Measurements from ENCODE around the gene SYS1.

Gene SYS1

DNA sequence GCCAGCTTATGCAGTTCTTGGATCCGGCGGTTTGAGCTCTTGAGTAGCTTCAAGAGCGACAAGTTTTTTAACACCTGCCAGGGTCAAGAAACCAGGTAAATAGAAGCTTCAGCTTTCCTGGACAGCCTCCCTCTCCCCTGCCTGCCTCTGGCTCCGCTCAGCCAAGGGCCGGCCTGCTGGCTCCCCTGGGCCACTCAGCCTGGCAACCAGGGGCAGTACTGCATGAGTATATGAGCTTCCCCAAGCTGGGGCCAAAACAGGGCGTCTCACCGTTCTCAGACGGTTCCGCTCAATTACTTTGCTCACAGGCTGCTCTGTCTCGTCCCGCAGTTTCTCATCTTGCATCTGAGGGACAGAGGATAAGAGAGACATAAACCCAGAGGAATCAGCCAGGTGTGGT lies 14.3 kb downstream of the SYS1 start:
- TF ChIP-seq ZNF70 (CRISPR knock-in tag; IDR thresholded peaks at IDR 0.05) (no peak), ZFP30 (CRISPR knock-in tag; IDR thresholded peaks at IDR 0.05) (no peak), TOX (CRISPR knock-in tag; IDR thresholded peaks at IDR 0.05; ENCODE audit: borderline replicate concordance) (no peak), ZNF8 (CRISPR knock-in tag; IDR thresholded peaks at IDR 0.05) (no peak), CREB5 (CRISPR knock-in tag; IDR thresholded peaks at IDR 0.05; ENCODE audit: low read depth) (no peak), ZFP3 (CRISPR knock-in tag; IDR thresholded peaks at IDR 0.05) (no peak), PPARA (CRISPR knock-in tag; IDR thresholded peaks at IDR 0.05; ENCODE audit: borderline replicate concordance) (no peak), ISL1 (CRISPR knock-in tag; IDR thresholded peaks at IDR 0.05) (no peak), CSDC2 (CRISPR knock-in tag; IDR thresholded peaks at IDR 0.05) (no peak), POU6F1 (CRISPR knock-in tag; IDR thresholded peaks at IDR 0.05; ENCODE audit: borderline replicate concordance, low read depth) (no peak)
- TF ChIP-seq, protein P1, sequence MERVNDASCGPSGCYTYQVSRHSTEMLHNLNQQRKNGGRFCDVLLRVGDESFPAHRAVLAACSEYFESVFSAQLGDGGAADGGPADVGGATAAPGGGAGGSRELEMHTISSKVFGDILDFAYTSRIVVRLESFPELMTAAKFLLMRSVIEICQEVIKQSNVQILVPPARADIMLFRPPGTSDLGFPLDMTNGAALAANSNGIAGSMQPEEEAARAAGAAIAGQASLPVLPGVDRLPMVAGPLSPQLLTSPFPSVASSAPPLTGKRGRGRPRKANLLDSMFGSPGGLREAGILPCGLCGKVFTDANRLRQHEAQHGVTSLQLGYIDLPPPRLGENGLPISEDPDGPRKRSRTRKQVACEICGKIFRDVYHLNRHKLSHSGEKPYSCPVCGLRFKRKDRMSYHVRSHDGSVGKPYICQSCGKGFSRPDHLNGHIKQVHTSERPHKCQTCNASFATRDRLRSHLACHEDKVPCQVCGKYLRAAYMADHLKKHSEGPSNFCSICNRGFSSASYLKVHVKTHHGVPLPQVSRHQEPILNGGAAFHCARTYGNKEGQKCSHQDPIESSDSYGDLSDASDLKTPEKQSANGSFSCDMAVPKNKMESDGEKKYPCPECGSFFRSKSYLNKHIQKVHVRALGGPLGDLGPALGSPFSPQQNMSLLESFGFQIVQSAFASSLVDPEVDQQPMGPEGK (CRISPR knock-in tag; IDR thresholded peaks at IDR 0.05; ENCODE audit: borderline replicate concordance): no peak
- ATAC-seq: no peak

- no peak for ATAC-seq
- TF ChIP-seq SNAI2 (CRISPR knock-in tag; IDR thresholded peaks at IDR 0.05): no peak
- TF ChIP-seq, protein P2, sequence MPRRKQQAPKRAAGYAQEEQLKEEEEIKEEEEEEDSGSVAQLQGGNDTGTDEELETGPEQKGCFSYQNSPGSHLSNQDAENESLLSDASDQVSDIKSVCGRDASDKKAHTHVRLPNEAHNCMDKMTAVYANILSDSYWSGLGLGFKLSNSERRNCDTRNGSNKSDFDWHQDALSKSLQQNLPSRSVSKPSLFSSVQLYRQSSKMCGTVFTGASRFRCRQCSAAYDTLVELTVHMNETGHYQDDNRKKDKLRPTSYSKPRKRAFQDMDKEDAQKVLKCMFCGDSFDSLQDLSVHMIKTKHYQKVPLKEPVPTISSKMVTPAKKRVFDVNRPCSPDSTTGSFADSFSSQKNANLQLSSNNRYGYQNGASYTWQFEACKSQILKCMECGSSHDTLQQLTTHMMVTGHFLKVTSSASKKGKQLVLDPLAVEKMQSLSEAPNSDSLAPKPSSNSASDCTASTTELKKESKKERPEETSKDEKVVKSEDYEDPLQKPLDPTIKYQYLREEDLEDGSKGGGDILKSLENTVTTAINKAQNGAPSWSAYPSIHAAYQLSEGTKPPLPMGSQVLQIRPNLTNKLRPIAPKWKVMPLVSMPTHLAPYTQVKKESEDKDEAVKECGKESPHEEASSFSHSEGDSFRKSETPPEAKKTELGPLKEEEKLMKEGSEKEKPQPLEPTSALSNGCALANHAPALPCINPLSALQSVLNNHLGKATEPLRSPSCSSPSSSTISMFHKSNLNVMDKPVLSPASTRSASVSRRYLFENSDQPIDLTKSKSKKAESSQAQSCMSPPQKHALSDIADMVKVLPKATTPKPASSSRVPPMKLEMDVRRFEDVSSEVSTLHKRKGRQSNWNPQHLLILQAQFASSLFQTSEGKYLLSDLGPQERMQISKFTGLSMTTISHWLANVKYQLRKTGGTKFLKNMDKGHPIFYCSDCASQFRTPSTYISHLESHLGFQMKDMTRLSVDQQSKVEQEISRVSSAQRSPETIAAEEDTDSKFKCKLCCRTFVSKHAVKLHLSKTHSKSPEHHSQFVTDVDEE (CRISPR knock-in tag; IDR thresholded peaks at IDR 0.05): no peak
- TF ChIP-seq ISL1 (CRISPR knock-in tag; IDR thresholded peaks at IDR 0.05): no peak
- TF ChIP-seq TOX (CRISPR knock-in tag; IDR thresholded peaks at IDR 0.05; ENCODE audit: borderline replicate concordance): no peak
- TF ChIP-seq ZFP30 (CRISPR knock-in tag; IDR thresholded peaks at IDR 0.05): no peak
- no peak for TF ChIP-seq OSR1 (CRISPR knock-in tag; IDR thresholded peaks at IDR 0.05)
- TF ChIP-seq, protein P1 (CRISPR knock-in tag; IDR thresholded peaks at IDR 0.05; ENCODE audit: borderline replicate concordance): no peak
- no peak for TF ChIP-seq ZFP3 (CRISPR knock-in tag; IDR thresholded peaks at IDR 0.05)
- no peak for TF ChIP-seq TCF4 (CRISPR knock-in tag; IDR thresholded peaks at IDR 0.05; ENCODE audit: borderline replicate concordance)
- no peak for TF ChIP-seq GLIS3 (CRISPR knock-in tag; IDR thresholded peaks at IDR 0.05)
- no peak for TF ChIP-seq ARNTL (CRISPR knock-in tag; IDR thresholded peaks at IDR 0.05; ENCODE audit: borderline replicate concordance, low read depth)
- TF ChIP-seq ZNF70 (CRISPR knock-in tag; IDR thresholded peaks at IDR 0.05): no peak
- no peak for TF ChIP-seq ZC3H10 (CRISPR knock-in tag; IDR thresholded peaks at IDR 0.05)
- TF ChIP-seq CREB5 (CRISPR knock-in tag; IDR thresholded peaks at IDR 0.05; ENCODE audit: low read depth): no peak
- TF ChIP-seq PPARA (CRISPR knock-in tag; IDR thresholded peaks at IDR 0.05; ENCODE audit: borderline replicate concordance): no peak
- no peak for TF ChIP-seq POU6F1 (CRISPR knock-in tag; IDR thresholded peaks at IDR 0.05; ENCODE audit: borderline replicate concordance, low read depth)
Measured at GRCh38 chr20:45378191-45378590, 15.2 kb downstream of the SYS1 start, which contains the start of gene TP53TG5. TP53TG5 (minus strand) TSS chr20:45378325; CDS start chr20:45378236, 89 bp downstream.

All from SK-N-SH treated with all-trans-retinoic acid at 6 μM for 48 hours (cell line).